PC-9 (cell line): ENCODE measurements around the gene AP1G1.

Experiments
- EZH2 ChIP-seq: fragments of 200-600 bp; sonication (generic); IDR thresholded peaks from 2 replicates; pipeline ENCODE4 v1.8.0; 2017; ENCODE audit warnings: antibody characterized with exemption, low read depth
- TF ChIP-seq, protein P1 (sequence below): fragments of 200-600 bp; sonication (generic); conservative IDR thresholded peaks from 2 replicates; pipeline ENCODE4 v1.6.1; 2017; ENCODE audit warnings: mixed run types, antibody characterized with exemption, mild to moderate bottlenecking, moderate library complexity

DNA sequence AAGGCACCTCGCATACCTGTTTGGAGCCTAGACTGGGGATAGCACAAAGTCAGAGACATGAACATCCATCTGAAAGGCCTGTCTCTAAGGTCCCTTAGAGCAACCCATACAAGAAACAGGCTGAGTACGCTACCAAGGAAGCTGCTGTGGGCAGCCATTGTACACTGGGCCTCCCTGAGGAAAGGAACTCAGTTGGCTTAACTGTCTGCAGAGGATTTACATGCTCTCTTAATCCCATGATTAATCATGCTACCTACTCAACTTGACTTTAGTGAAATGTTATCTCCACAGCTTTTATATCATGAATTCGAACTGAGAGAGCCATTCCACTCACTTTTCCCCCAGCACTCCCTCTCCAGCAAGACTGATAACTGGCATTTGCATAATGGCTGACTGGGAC, 110.1 kb downstream of the AP1G1 start:
- TF ChIP-seq, protein P1, sequence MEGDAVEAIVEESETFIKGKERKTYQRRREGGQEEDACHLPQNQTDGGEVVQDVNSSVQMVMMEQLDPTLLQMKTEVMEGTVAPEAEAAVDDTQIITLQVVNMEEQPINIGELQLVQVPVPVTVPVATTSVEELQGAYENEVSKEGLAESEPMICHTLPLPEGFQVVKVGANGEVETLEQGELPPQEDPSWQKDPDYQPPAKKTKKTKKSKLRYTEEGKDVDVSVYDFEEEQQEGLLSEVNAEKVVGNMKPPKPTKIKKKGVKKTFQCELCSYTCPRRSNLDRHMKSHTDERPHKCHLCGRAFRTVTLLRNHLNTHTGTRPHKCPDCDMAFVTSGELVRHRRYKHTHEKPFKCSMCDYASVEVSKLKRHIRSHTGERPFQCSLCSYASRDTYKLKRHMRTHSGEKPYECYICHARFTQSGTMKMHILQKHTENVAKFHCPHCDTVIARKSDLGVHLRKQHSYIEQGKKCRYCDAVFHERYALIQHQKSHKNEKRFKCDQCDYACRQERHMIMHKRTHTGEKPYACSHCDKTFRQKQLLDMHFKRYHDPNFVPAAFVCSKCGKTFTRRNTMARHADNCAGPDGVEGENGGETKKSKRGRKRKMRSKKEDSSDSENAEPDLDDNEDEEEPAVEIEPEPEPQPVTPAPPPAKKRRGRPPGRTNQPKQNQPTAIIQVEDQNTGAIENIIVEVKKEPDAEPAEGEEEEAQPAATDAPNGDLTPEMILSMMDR, result no peak
- no peak for TF ChIP-seq EZH2
